ENCODE measurements around the gene ETS1.

Gene ETS1

DNA sequence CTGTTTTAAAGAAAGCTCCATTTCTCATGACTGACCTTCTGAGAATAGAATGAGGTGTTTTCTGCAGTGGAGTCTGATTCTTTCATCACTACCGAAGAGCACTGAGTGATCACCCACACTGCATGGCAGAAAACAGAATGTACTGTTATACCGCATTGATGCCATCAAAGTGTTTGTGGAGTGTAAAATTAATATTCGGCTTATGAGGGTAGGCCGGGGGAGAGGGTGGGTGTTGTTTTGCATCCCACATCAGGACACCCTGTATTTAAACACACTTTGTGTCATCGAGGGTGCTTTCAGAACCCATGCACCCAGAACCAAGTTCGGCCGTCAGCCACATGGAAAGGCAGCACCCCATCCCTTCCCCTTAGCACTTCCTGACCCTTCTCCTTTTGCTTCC is 41.3 kb upstream of the ETS1 start:
- TF ChIP-seq, protein P1, sequence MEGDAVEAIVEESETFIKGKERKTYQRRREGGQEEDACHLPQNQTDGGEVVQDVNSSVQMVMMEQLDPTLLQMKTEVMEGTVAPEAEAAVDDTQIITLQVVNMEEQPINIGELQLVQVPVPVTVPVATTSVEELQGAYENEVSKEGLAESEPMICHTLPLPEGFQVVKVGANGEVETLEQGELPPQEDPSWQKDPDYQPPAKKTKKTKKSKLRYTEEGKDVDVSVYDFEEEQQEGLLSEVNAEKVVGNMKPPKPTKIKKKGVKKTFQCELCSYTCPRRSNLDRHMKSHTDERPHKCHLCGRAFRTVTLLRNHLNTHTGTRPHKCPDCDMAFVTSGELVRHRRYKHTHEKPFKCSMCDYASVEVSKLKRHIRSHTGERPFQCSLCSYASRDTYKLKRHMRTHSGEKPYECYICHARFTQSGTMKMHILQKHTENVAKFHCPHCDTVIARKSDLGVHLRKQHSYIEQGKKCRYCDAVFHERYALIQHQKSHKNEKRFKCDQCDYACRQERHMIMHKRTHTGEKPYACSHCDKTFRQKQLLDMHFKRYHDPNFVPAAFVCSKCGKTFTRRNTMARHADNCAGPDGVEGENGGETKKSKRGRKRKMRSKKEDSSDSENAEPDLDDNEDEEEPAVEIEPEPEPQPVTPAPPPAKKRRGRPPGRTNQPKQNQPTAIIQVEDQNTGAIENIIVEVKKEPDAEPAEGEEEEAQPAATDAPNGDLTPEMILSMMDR (IDR thresholded peaks at IDR 0.05; ENCODE audit: low read depth, low read length): no peak
- no peak for DNase-seq (ENCODE audit: extremely low read depth, low read depth)

DNA sequence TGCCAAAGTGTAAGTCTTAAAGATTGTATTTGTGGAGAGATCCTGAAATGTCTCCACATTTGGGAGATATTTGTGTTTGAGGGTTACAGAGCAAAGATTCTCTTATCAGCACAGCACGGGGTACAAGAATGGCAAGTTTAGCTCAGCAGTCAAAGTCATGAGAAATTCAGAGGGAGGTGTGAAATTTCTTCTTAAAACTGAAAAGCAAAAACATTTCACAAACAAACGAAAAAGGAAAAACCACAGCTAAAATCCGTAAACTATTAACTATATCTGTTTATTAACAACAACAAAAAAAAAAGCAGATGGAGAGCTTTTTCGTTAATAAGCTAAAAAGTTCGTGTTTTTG is 40.9 kb upstream of the ETS1 start:
- no peak for DNase-seq (ENCODE audit: extremely low read depth, low read depth)
- TF ChIP-seq, protein P1 (IDR thresholded peaks at IDR 0.05; ENCODE audit: low read depth, low read length): no peak

DNA sequence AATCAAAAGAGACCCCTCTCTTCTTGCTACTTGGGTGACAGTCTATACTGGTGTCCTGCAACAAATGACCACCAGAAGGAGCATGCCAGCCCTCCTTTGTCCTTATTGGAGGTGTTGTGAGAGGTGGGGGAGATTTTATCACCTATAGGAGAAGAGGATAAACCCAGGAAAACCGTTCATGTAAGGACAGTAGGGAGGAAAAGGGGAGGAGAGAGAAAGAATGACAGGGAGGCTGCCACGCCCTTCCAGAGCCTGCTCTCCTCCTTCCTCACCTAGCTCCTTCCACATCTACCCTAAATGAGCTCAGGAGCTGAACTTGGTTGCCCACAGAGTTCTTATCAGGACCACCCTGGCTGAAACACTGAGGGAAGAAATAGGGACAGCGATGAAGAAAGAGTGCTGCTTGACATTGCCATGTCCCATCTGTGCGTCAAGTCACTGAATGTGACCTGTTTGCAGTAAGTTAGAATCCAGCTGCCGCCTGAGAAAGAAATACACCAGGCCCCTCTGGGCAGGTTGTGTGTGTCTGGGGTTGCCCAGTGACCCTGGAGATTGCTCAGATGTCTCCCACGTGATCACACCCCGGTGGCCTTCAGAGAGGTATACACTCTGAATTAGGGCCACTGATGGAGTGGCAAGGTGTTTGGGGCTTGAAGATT is 40.4 kb upstream of the ETS1 start:
- TF ChIP-seq, protein P1 (IDR thresholded peaks at IDR 0.05; ENCODE audit: low read depth, low read length): no peak; the same call in 1 of the 2 replicates
- DNase-seq (ENCODE audit: extremely low read depth, low read depth): no peak

DNA sequence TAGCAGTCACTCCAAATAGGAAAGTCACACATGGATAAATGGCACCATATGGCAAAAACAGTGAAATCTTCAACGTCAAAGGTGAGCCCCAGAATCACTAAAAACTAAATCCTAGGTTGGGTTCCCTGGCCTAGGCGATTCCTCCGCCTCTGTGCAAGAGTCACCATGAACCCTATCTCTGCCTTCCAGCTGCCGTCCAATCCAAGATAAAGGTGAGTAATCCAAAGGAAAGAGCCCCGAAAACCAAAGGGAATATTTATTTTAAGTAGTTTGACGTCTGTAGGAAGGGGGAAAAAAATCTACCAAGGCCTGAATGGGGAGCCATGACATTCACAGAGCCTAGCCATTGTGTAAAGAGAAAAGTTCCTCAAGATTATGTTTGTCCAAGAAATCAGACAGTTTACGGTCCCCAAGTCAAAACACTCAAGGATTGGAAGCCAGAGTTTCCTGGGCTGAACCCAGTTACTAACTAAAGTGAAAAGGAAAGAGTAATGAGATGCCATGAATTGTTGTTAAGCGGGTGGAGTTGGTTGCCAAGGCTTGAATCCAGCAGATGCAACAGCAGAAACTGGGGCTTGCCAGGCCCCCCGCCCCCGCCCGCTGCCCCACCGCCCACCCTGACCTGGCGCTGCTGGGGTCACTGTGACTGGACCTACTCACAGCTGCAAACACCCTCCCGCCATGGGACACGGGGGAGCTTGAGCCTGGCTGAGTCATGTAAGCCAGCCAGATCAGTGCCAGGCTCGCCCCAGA is 39.7 kb upstream of the ETS1 start:
- no peak for DNase-seq (ENCODE audit: extremely low read depth, low read depth)
- TF ChIP-seq, protein P1 (IDR thresholded peaks at IDR 0.05; ENCODE audit: low read depth, low read length): no peak

DNA sequence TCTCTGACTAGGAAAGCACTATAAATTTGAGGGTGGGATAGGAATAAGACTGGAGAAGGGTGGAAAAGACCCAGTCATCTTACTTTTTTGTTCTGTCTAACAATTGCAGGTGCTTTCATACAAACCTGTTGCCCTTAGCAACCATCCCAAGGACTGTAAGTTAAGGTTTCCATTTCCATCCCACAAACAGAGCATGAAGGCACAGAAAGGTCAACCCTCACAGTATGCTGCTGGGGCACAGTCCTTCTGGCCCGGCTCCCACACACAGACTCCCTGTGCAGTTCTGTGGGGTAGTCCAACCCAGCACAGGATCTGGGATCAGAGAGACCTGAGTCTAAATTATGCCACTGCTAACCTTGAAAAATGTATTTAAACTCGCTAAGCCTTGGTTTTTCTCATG is 38.4 kb upstream of the ETS1 start:
- DNase-seq (ENCODE audit: extremely low read depth, low read depth): no peak
- TF ChIP-seq, protein P1 (IDR thresholded peaks at IDR 0.05; ENCODE audit: low read depth, low read length): no peak

DNA sequence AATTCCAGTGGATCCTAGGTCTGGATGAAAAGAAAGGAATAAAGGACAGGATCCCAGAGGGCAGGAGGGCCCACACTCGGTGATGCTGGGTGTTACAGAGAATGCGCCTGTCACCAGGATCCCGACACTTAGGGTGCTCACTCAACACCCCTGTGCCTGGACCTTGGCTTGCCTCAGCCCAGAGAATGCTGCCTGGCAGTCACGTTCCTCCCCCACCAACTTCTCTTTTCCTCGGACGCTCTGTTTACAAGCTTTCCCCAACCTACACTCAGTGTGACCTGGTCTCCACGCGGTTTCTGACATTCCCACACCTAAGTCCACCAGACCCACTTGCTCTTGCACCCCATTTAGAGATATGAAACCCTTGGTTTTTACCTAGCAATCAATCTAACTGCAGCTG is 38.0 kb upstream of the ETS1 start:
- TF ChIP-seq, protein P1 (IDR thresholded peaks at IDR 0.05; ENCODE audit: low read depth, low read length): no peak
- no peak for DNase-seq (ENCODE audit: extremely low read depth, low read depth)
